SU-DHL-6 (cell line): ENCODE measurements around the gene DCXR.

Experiments used
- H2AFZ ChIP-seq: fragments of 200-600 bp; sonication (generic); 2 replicates; pipeline ENCODE4 v1.6.1; 2014; ENCODE audit warnings: low read depth, mild to moderate bottlenecking, moderate library complexity, mixed read lengths, antibody characterized with exemption, low read length; ENCODE audit not compliant: severe bottlenecking
- H3F3A ChIP-seq: fragments of 200-600 bp; shearing (Covaris generic); 2 replicates; pipeline ENCODE4 v1.6.0; 2016; ENCODE audit warnings: antibody characterized with exemption, mild to moderate bottlenecking; ENCODE audit not compliant: insufficient read depth
- H3K27ac ChIP-seq: fragments of 200-600 bp; sonication (generic); 2 replicates; pipeline ENCODE4 v1.5.1; 2016; ENCODE audit warnings: low read depth, mild to moderate bottlenecking, low read length, moderate library complexity, mixed read lengths
- H3K27me3 ChIP-seq: fragments of 200-600 bp; sonication (generic), shearing (Covaris generic); 2 replicates; pipeline ENCODE4 v1.6.0; 2014; ENCODE audit warnings: mild to moderate bottlenecking, low read length
- H3K36me3 ChIP-seq: fragments of 200-600 bp; sonication (generic); 2 replicates; pipeline ENCODE4 v1.6.1; 2014; ENCODE audit warnings: mild to moderate bottlenecking, low read length, mixed read lengths
- H3K4me2 ChIP-seq: fragments of 300-600, 200-600 bp; shearing (Covaris generic), sonication (generic); 2 replicates; pipeline ENCODE4 v1.6.0; 2014; ENCODE audit warnings: low read length, low read depth, mild to moderate bottlenecking; ENCODE audit not compliant: poor library complexity, severe bottlenecking
- H3K4me3 ChIP-seq: fragments of 200-600 bp; sonication (generic); 2 replicates; pipeline ENCODE4 v1.5.1; 2014; ENCODE audit warnings: antibody characterized with exemption, low read length, mild to moderate bottlenecking, mixed read lengths; ENCODE audit not compliant: insufficient read depth, poor library complexity, severe bottlenecking
- H3K79me2 ChIP-seq: fragments of 200-600 bp; sonication (generic); 2 replicates; pipeline ENCODE4 v1.6.1; 2014; ENCODE audit warnings: mild to moderate bottlenecking, low read length, moderate library complexity; ENCODE audit not compliant: insufficient read depth
- H3K9ac ChIP-seq: fragments of 200-600 bp; sonication (generic); 2 replicates; pipeline ENCODE4 v1.7.0; 2014; ENCODE audit warnings: mild to moderate bottlenecking, low read length
- H3K9me2 ChIP-seq: fragments of 200-600 bp; sonication (generic); replicated peaks from 2 replicates; pipeline ENCODE4 v1.6.1; 2014; ENCODE audit warnings: low read length; ENCODE audit not compliant: insufficient read depth
- H3K9me3 ChIP-seq: fragments of 200-600 bp; sonication (generic); 2 replicates; pipeline ENCODE4 v1.6.1; 2014; ENCODE audit warnings: low read length, mixed read lengths; ENCODE audit not compliant: insufficient read depth
- H4K20me1 ChIP-seq: fragments of 200-600 bp; sonication (generic); 2 replicates; pipeline ENCODE4 v1.6.1; 2014; ENCODE audit warnings: low read depth, mild to moderate bottlenecking, antibody characterized with exemption, low read length, moderate library complexity, mixed read lengths
- CTCF ChIP-seq: fragments of 200-600 bp; sonication (generic); IDR thresholded peaks from one replicate; pipeline ENCODE4 v1.5.1; 2017; ENCODE audit warnings: antibody characterized with exemption, mild to moderate bottlenecking, low read length, moderate library complexity; ENCODE audit not compliant: insufficient read depth, poor library complexity, severe bottlenecking
- EZH2phosphoT487 ChIP-seq: fragments of 200-600 bp; sonication (generic), shearing (Covaris generic); conservative IDR thresholded peaks from 2 replicates; pipeline ENCODE4 v1.6.1; 2018; ENCODE audit warnings: mild to moderate bottlenecking, antibody characterized with exemption, low read length, moderate library complexity, mixed read lengths

DCXR gene

GRCh38 chr17:82076018-82076784 lies 38.7 kb upstream of the DCXR start:
- H3K36me3 ChIP-seq, result no peaks in the 10 kb centered on the region
- H3K4me2 ChIP-seq, result no peak overlapping the region
- no peaks in the 10 kb centered on the region for H3K27me3 ChIP-seq
- no peaks in the 10 kb centered on the region for H3K79me2 ChIP-seq
- H3K4me3 ChIP-seq, result no peak overlapping the region
- no peaks in the 10 kb centered on the region for H4K20me1 ChIP-seq
- TF ChIP-seq CTCF (no peak), EZH2phosphoT487 (no peak)
- peaks cover 9% of the 10 kb centered on the region; the same call in 1 of the 2 replicates for H3F3A ChIP-seq
- H3K9ac ChIP-seq, result no peak overlapping the region
- H3K27ac ChIP-seq, result no peak overlapping the region
- H3K9me2 ChIP-seq, result no peaks in the 10 kb centered on the region
- no peaks in the 10 kb centered on the region for H3K9me3 ChIP-seq
- H2AFZ ChIP-seq, result no peak overlapping the region

- Histone ChIP-seq H3K9ac (no peak overlapping the region), H3F3A (peaks cover 9% of the 10 kb centered on the region; the same call in 1 of the 2 replicates), H3K9me3 (no peaks in the 10 kb centered on the region), H3K79me2 (no peaks in the 10 kb centered on the region), H3K9me2 (no peaks in the 10 kb centered on the region), H2AFZ (no peak overlapping the region), H3K4me3 (no peak overlapping the region), H3K36me3 (no peaks in the 10 kb centered on the region), H3K27me3 (no peaks in the 10 kb centered on the region), H3K27ac (no peak overlapping the region), H3K4me2 (no peak overlapping the region), H4K20me1 (no peaks in the 10 kb centered on the region)
- no peak for TF ChIP-seq CTCF
- no peak for TF ChIP-seq EZH2phosphoT487
Measured at GRCh38 chr17:82073446-82073845, 35.9 kb upstream of the DCXR start.

GRCh38 chr17:82072827-82073226 lies 35.3 kb upstream of the DCXR start:
- Histone ChIP-seq H4K20me1 (no peaks in the 10 kb centered on the region), H3K9ac (no peak overlapping the region), H3K9me2 (no peaks in the 10 kb centered on the region), H3K27ac (no peak overlapping the region), H3K4me2 (no peak overlapping the region), H3K27me3 (no peaks in the 10 kb centered on the region), H3K79me2 (no peaks in the 10 kb centered on the region), H3K4me3 (no peak overlapping the region), H2AFZ (no peak overlapping the region), H3K36me3 (no peaks in the 10 kb centered on the region), H3K9me3 (no peaks in the 10 kb centered on the region), H3F3A (peaks cover 9% of the 10 kb centered on the region; the same call in 1 of the 2 replicates)
- TF ChIP-seq EZH2phosphoT487 (no peak), CTCF (no peak)
